ENCODE results near the gene CAPZB. TPM values are rescaled to one million over a fixed set of nuclear protein-coding genes. Genes with fewer than 3 reads are reported as not detected.
"Not testable (repeated sequence)": the region's sequence is repeated elsewhere in the genome, so short reads cannot be mapped to it uniquely, and the experiment has no call there.

Gene CAPZB
- polyA plus RNA-seq, 1 experiment = 276 TPM

GRCh38 chr1:19517017-19517416 lies 31.7 kb upstream of the CAPZB start:
- ChIA-PET CTCF (interaction anchor here (1.3 kb wide), 1 partner anchor 145 kb away, joined by 3 read pairs; no protein-coding TSS in a partner anchor), POLR2A (no interaction called here)
- H3K4me3 ChIP-seq (ENCODE audit: low read depth, low read length) = no peak overlapping the region
- no peaks in the 10 kb centered on the region for H3K27me3 ChIP-seq (ENCODE audit: control insufficient read depth, insufficient read depth, low read length)
- TF ChIP-seq CTCF (IDR thresholded peaks at IDR 0.05; ENCODE audit: insufficient read depth, low read depth, low read length) = no peak
- no peak for DNase-seq (ENCODE audit: low read depth)
- no peaks in the 10 kb centered on the region for H3K36me3 ChIP-seq (ENCODE audit: control insufficient read depth, insufficient read depth, low read length)

- H3K36me3 ChIP-seq (ENCODE audit: control insufficient read depth, insufficient read depth, low read length) = no peaks in the 10 kb centered on the region
- H3K27me3 ChIP-seq (ENCODE audit: control insufficient read depth, insufficient read depth, low read length) = no peaks in the 10 kb centered on the region
- ChIA-PET CTCF (no interaction called here), POLR2A (no interaction called here)
- TF ChIP-seq CTCF (IDR thresholded peaks at IDR 0.05; ENCODE audit: insufficient read depth, low read depth, low read length) = no peak
- H3K4me3 ChIP-seq (ENCODE audit: low read depth, low read length) = no peak overlapping the region
- no peak for DNase-seq (ENCODE audit: low read depth)
These were observed 29.9 kb upstream of the CAPZB start for GRCh38 chr1:19515201-19515600.

- no peak for DNase-seq (ENCODE audit: low read depth)
- ChIA-PET CTCF (no interaction called here), POLR2A (no interaction called here)
- H3K36me3 ChIP-seq (ENCODE audit: control insufficient read depth, insufficient read depth, low read length) = no peaks in the 10 kb centered on the region
- no peak for TF ChIP-seq CTCF (IDR thresholded peaks at IDR 0.05; ENCODE audit: insufficient read depth, low read depth, low read length)
- no peaks in the 10 kb centered on the region for H3K27me3 ChIP-seq (ENCODE audit: control insufficient read depth, insufficient read depth, low read length)
- no peak overlapping the region for H3K4me3 ChIP-seq (ENCODE audit: low read depth, low read length)
These were observed 29.1 kb upstream of the CAPZB start for GRCh38 chr1:19514391-19514831.

GRCh38 chr1:19512545-19512944 lies 27.2 kb upstream of the CAPZB start:
- no peak for DNase-seq (ENCODE audit: low read depth)
- TF ChIP-seq CTCF (IDR thresholded peaks at IDR 0.05; ENCODE audit: insufficient read depth, low read depth, low read length) = no peak
- Histone ChIP-seq H3K36me3 (ENCODE audit: control insufficient read depth, insufficient read depth, low read length) (no peaks in the 10 kb centered on the region), H3K27me3 (ENCODE audit: control insufficient read depth, insufficient read depth, low read length) (no peaks in the 10 kb centered on the region), H3K4me3 (ENCODE audit: low read depth, low read length) (no peak overlapping the region)
- POLR2A ChIA-PET = no interaction called here
- CTCF ChIA-PET = no interaction called here

GRCh38 chr1:19511116-19511515 lies 25.8 kb upstream of the CAPZB start:
- Histone ChIP-seq H3K27me3 (ENCODE audit: control insufficient read depth, insufficient read depth, low read length) (no peaks in the 10 kb centered on the region), H3K36me3 (ENCODE audit: control insufficient read depth, insufficient read depth, low read length) (no peaks in the 10 kb centered on the region), H3K4me3 (ENCODE audit: low read depth, low read length) (no peak overlapping the region)
- no peak for TF ChIP-seq CTCF (IDR thresholded peaks at IDR 0.05; ENCODE audit: insufficient read depth, low read depth, low read length)
- ChIA-PET CTCF (interaction anchor here (0.8 kb wide), 1 partner anchor 14 kb away, joined by 5 read pairs; no protein-coding TSS in a partner anchor), POLR2A (no interaction called here)
- no peak for DNase-seq (ENCODE audit: low read depth)

- CTCF ChIA-PET; H3K27me3 ChIP-seq (ENCODE audit: control insufficient read depth, insufficient read depth, low read length); H3K36me3 ChIP-seq (ENCODE audit: control insufficient read depth, insufficient read depth, low read length); H3K4me3 ChIP-seq (ENCODE audit: low read depth, low read length); DNase-seq (ENCODE audit: low read depth); POLR2A ChIA-PET: not testable (repeated sequence)
These were observed 24.3 kb upstream of the CAPZB start for GRCh38 chr1:19509647-19510046.
